ENCODE data around the gene GNAI2.

GNAI2 gene

GRCh38 chr3:50235716-50236483 lies at the start of gene GNAI2:
TSS of gene GNAI2 (plus strand) at chr3:50236204. CDS start at chr3:50236336, 132 bp downstream.
- peak; percentile 89 for DNase-seq (ENCODE audit: low read depth, low spot score)

GRCh38 chr3:50187750-50188149 lies 48.3 kb upstream of the GNAI2 start:
- DNase-seq (ENCODE audit: low read depth, low spot score), result no peak

- peak; percentile 70 for DNase-seq (ENCODE audit: low read depth, low spot score)
These were observed 46.7 kb upstream of the GNAI2 start for GRCh38 chr3:50189274-50189673.

- DNase-seq (ENCODE audit: low read depth, low spot score), result no peak
These were observed 46.0 kb upstream of the GNAI2 start for GRCh38 chr3:50189989-50190388.

GRCh38 chr3:50190936-50191660 lies 44.9 kb upstream of the GNAI2 start, which contains the start of gene GNAT1:
TSS of gene GNAT1 (plus strand) at chr3:50191610. CDS start at chr3:50191726, 116 bp downstream.
- DNase-seq (ENCODE audit: low read depth, low spot score), result no peak

GRCh38 chr3:50192124-50192523 lies 43.9 kb upstream of the GNAI2 start:
- no peak for DNase-seq (ENCODE audit: low read depth, low spot score)

GRCh38 chr3:50192689-50193141 lies 43.3 kb upstream of the GNAI2 start:
- no peak for DNase-seq (ENCODE audit: low read depth, low spot score)

GRCh38 chr3:50193286-50193685 lies 42.7 kb upstream of the GNAI2 start:
- no peak for DNase-seq (ENCODE audit: low read depth, low spot score)

GRCh38 chr3:50193746-50194127 lies 42.3 kb upstream of the GNAI2 start:
- no peak for DNase-seq (ENCODE audit: low read depth, low spot score)

GRCh38 chr3:50194128-50194902 lies 41.7 kb upstream of the GNAI2 start:
- no peak for DNase-seq (ENCODE audit: low read depth, low spot score)

- no peak for DNase-seq (ENCODE audit: low read depth, low spot score)
These were observed 41.0 kb upstream of the GNAI2 start for GRCh38 chr3:50194903-50195500.

GRCh38 chr3:50195501-50196252 lies 40.3 kb upstream of the GNAI2 start:
- DNase-seq (ENCODE audit: low read depth, low spot score), result no peak

- DNase-seq (ENCODE audit: low read depth, low spot score), result no peak
These were observed 39.7 kb upstream of the GNAI2 start for GRCh38 chr3:50196253-50196801.

GRCh38 chr3:50201573-50202315 lies 34.3 kb upstream of the GNAI2 start:
- DNase-seq (ENCODE audit: low read depth, low spot score), result no peak

GRCh38 chr3:50202353-50203112 lies 33.5 kb upstream of the GNAI2 start:
- no peak for DNase-seq (ENCODE audit: low read depth, low spot score)

- no peak for DNase-seq (ENCODE audit: low read depth, low spot score)
These were observed 32.7 kb upstream of the GNAI2 start for GRCh38 chr3:50203113-50203808.

- no peak for DNase-seq (ENCODE audit: low read depth, low spot score)
These were observed 31.9 kb upstream of the GNAI2 start for GRCh38 chr3:50203809-50204803.

Measured in iPS DF 19.7 (cell line).